Stimulated activated CD4-positive, alpha-beta T cell treated with anti-CD3 and anti-CD28 coated beads, Interleukin-4, amount 100 ng/mL, for 24 hours (primary cell): Measurements from ENCODE around the gene ELF1.

Experiments
- DNase-seq: peaks from one replicate; pipeline ENCODE4 v3.0.0-alpha.2; 2020

Gene ELF1

GRCh38 chr13:41005704-41006103 is 13.4 kb downstream of the ELF1 start:
- no peak for DNase-seq

- no peak for DNase-seq
Measured at GRCh38 chr13:41004875-41005693, 14.0 kb downstream of the ELF1 start.

DNA sequence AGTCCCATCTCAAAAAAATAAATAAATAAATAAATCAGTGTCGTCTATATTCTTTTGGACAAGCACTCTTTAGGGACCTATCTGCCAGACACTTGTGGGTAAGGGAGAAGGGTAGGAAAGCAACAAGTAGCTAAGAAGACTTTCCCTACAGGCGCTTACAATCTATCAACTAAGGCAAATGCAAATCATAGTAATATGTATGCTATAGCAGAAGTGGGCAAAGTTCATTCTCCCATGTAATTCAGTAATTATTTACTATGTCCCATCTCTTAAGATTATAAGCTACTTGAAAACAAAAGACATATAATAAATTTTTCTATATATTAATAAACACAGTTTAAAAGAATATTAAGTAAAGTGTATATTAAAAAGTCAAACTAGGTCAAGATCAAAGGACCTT is 16.5 kb downstream of the ELF1 start:
- no peak for DNase-seq

DNA sequence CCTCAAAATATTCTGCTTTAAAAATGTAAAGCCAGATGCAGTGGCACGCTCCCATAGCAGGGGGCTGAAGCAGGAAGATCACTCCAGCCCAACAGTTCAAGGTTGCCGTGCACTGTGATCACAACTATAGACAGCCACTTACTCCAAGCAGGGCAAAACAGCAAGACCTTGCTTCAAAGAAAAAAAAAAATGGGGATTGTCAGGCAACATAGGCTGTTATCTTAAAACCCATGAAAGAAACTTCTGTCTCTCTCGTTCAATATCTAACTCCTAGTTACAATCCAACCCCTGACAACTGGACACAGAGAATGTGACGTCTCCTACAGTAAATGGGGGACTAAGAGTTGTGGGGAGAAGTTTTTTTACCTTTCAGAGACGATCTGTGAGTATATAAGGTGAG is 17.4 kb downstream of the ELF1 start:
- no peak for DNase-seq

DNA sequence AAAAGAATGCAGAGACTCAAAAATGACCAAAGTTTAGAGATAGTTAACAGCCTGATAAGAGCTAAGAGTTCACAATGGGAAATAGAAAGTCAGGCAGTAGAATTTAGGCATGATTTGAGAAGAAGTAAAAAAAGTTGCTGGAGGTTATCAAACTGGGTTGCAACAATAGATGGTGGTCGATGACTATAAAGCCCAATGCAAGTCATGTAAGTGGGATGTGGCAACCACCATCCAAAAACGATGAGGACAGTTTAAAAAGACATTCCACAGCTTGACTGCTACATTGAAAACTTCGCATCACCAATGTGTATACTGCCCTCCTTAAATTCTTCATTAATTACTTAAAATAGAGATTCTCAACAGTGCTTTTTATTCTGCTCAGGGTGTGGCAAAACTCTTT is 19.7 kb downstream of the ELF1 start:
- DNase-seq: no peak

GRCh38 chr13:40996426-40997092 is 22.6 kb downstream of the ELF1 start:
- DNase-seq: no peak

- DNase-seq: no peak
Measured at GRCh38 chr13:40995997-40996396, 23.1 kb downstream of the ELF1 start.

GRCh38 chr13:40994581-40995230 is 24.4 kb downstream of the ELF1 start:
- DNase-seq: no peak

GRCh38 chr13:40993987-40994386 is 25.1 kb downstream of the ELF1 start:
- no peak for DNase-seq

- no peak for DNase-seq
Measured at GRCh38 chr13:40992678-40993518, 26.2 kb downstream of the ELF1 start.

DNA sequence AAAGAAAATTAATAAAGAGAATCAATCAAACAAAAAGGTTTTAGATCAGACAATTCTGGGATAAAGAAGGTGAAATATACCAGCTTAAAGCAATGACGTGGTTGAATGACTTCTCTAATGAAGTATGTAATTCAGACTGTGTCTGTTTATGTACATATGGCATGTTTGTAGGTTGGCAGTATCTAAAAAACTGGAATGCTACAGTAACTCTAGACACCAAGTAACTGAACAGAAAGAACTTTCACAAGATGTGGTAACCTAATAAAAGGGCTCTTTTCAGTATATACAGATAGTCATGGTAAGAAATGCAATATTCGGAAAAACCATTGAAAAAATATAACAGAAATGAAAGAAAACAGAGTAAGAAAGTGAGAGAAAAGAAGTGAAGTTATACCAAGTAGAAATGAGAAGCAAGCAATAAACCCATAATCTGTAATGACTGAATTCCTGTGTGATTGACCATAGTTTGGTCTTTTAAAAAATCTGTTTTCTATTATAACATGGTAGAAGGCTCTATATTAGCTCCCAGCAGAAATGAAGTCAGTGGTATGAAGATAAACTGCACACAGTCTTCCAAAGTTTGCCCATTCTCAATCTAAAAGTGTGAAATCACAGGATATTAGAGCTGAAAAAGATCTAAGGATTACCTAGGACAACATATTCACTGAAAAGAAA is 31.4 kb downstream of the ELF1 start:
- no peak for DNase-seq

- DNase-seq: no peak
Measured at GRCh38 chr13:40986101-40986856, 32.8 kb downstream of the ELF1 start.

GRCh38 chr13:40985381-40986100 is 33.6 kb downstream of the ELF1 start:
- DNase-seq: no peak

GRCh38 chr13:40984668-40985366 is 34.3 kb downstream of the ELF1 start:
- no peak for DNase-seq

DNA sequence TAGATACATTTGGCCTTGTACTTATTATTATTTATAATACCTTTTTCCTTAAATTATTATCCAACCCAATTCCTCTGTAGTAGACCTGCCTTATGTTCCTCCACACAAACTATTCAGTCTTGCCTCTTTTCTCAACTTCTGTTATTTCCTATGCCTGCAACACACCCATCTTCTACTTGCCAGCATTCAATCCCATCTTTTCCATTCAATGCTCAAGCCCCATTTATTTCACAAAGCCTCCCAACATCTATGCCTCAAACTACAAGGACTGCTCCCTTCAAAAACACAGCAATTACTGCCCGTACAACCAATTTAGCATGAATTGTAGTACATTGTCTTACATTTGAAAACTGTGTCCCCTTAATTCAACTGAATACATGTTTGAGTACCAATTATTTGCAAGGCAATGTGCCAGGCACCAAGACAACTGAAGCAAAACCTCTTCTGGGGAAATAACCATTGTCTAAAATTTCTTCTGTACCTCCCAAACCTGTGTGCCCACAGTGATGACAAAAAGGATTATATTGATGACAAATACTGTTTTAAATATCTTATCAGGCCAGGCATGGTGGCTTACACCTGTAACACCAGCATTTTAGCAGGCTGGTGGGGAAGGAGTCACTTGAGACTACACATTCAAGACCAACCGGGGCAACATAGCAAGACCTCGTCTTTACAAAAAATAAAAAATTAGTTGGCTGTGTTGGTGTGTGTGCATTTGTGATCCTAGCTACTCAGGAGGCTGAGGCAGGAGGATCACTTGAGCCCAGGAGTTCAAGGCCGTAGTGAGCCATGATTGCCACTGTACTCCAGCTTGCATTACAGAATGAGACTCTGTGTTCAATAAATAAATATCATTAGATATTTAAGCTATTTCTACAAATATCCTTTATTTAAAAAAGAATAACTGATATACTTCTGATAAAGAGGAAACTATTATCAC is 35.1 kb downstream of the ELF1 start:
- DNase-seq: no peak

DNA sequence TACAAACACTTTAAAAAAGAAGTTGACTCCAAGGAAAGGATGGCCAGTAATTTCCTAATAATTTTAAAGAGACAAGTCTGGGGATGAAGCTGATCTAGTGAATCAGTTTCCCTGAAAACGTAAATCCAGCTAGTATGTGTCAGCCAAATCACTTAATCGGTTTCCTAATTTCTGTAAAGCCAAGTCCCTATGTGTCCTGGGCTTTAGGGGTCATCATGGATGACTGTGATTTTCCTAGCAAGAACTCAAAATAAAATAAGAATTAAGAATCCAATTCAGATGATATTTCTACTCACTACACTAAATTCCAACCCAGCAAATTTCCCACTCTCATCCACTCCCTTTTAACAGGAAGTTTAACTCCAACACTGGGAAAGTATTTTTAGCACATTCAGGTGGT is 35.9 kb downstream of the ELF1 start:
- DNase-seq: no peak

GRCh38 chr13:40982772-40983171 is 36.3 kb downstream of the ELF1 start:
- peak; percentile 64 for DNase-seq

- no peak for DNase-seq
Measured at GRCh38 chr13:40981949-40982348, 37.2 kb downstream of the ELF1 start.

DNA sequence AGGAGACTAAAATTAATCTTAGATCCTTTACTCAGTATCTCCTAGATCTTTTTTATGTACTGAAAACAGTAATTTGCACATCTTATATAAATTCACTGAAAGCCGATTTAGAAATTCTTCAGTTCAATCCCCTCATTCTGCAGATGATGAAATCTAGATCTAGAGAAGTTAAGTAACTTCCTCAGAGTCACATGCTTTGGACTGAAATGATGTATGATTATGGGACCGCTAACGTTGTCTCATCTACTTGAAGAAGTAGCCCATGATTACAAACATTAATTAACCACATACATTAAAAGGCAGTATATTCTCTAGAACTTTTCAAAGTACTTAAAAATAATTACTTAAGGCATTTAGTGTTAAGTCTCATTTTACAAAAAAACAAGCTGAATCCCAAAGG is 37.8 kb downstream of the ELF1 start:
- no peak for DNase-seq
